GF-D8 (cell line): Measurements from ENCODE around the gene SNX15.

Experiments
- DNase-seq: peaks from one replicate; lab custom pipeline; 2025; lab: John Stamatoyannopoulos, UW

The SNX15 gene

DNA sequence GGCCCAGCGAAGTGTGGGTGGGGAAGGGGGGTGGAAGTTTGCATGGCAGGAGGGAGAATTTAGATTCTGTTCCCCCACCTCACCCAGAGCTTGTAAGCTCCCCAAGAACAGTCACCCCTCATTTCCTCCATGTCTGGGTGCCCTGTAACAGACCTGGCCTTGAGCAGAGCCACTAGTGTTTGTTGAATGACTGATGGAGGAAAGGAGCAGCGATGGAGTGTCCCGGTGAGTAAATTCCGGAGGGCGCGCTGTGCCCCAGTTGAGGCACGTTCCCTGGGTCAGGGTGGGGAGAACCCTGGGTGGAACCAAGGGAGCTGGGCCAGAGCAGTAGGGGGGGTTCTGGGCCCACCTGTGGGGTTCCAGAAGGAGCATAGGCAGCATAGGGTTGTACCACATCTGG lies 30.3 kb downstream of the SNX15 start:
- no peak for DNase-seq

- no peak for DNase-seq
These were observed 30.8 kb downstream of the SNX15 start for GRCh38 chr11:65058012-65058411.

DNA sequence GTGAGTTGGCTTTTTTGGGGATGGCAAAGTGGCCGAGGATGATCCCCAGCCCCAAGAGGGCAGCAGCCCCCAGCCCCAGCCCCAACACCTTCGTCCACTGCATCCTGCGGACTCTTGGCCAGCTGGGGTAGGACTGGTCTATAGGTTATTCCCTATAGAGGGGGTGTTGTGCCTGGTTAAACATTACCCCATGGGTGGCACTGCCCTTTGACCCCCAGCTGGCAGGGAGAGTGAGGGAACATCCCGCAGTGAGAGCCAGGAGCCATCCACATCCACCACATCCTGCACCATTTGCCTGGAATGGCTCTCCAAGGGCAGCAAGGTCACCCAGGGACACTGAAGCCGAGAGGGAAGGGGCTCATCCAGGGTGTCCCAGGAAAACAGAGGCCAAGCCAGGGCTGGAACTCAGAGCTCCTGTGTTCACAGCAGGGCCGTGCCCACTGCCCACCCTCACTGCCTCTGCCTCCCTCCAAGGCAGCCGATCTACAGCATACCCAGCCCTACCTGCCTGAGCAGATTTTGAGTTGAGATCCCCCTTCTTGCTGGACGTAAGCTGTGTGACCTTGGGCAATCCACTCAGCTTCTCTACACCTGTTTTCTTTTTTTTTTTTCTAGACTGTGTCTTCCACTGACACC lies 31.3 kb downstream of the SNX15 start, which contains the start of gene NAALADL1:
Gene NAALADL1, minus strand, starts transcription at position 135 of the 636 bp plus-strand sequence. Its CDS starts 32 bp downstream, at position 103.
- no peak for DNase-seq

DNA sequence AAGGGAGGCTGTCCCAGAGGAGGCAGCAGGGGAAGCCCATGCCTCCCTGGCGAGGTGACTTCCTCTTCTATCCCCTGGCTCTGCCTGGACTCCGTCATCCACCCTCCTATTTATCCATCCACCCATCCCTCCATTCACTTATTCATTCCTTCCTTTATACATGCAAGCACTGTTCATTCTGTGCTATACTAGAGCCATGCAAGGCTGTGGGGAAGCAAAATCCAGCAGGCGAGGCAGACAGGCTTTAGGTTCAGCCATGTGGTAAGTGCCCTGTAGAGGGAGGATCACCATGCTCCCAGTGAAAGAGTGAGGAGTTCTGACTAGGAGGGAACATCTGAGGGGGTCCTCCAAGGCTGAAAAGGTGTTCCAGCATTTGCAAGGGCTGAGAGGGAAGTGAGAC lies 32.3 kb downstream of the SNX15 start:
- DNase-seq: no peak

- no peak for DNase-seq
These were observed 33.0 kb downstream of the SNX15 start for GRCh38 chr11:65059959-65060824.

GRCh38 chr11:65060913-65061408 lies 33.7 kb downstream of the SNX15 start:
- no peak for DNase-seq

GRCh38 chr11:65063532-65063931 lies 36.3 kb downstream of the SNX15 start:
- no peak for DNase-seq

DNA sequence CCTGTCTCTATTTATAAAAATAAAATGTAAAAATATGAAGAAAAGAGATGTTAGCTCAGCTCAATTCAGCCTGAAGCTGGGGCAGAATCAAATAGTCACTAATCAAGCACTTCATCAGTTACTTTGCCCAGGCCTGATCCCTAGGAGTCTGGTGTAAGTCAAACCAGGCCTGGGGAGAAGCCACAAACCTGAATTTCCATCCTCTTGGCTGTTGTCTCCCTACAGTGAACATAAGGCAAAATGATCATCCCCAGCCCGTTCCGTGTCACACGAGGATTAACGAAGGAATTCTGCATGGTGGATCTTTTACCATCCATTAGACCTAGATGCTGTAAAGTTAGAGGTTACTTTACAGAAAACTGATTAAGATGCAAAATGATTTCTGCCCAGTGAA lies 37.6 kb downstream of the SNX15 start:
- DNase-seq: no peak

DNA sequence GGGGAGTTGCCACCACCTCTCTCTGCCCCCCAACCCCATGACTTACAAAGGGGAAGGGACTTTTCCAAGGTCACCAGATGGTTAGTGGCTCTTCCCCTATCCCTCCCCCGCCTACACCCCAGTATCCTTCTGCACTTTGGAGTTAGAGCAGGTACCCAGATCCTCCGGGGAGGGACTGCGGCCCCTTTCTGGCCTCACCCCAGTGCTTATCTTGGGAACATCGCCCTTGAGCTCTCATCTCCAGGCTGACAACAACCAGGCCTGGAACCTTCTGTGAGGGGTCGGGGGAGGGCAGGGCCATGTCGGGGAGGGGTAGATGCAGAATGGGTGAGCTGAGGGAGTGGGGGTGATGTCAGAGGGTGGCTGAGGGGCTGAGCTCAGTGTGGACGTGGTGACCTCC lies 38.6 kb downstream of the SNX15 start:
- no peak for DNase-seq

GRCh38 chr11:65066315-65066714 lies 39.1 kb downstream of the SNX15 start:
- no peak for DNase-seq

GRCh38 chr11:65066805-65067291 lies 39.6 kb downstream of the SNX15 start:
- DNase-seq: no peak

DNA sequence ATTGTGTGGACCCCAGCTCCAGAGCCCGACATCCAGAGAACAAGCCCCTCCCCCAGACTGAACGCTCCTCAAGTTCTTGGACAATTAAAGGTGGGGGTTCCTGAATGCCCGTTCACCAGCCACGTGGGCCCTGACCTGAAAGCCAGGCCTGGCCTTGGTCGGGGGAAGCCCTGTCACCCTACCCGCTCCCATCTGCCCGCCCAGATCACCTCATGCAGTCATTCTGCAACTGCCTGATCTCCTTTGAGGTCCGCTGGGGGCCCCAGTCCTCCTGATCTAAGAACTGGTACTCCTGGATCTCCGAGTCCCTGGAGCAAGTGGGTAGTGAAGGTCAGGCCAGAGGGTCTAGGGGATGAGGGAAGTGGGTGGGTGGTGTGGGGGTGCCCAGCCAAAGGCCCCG lies 40.2 kb downstream of the SNX15 start:
- no peak for DNase-seq

- DNase-seq: peak; percentile 56
These were observed 42.0 kb downstream of the SNX15 start for GRCh38 chr11:65069217-65069616.

GRCh38 chr11:65071907-65072630 lies 44.8 kb downstream of the SNX15 start:
- no peak for DNase-seq

DNA sequence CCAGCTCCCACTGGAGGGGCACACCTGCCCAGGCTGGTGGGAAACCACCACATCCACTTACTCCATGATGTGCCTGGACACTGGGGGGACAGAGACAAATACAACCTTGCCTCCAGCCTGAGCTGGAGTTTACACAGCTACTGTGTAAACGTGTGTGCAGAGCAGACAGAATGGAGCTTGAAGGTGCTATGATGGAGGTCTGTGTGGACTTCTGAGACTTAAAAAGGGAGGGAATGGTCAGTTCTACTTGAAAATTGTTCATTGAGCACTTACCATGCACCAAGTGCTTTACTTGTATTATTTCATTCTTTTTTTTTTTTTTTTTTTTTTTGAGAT lies 45.4 kb downstream of the SNX15 start:
- no peak for DNase-seq

GRCh38 chr11:65077451-65077850 lies 50.2 kb downstream of the SNX15 start:
- no peak for DNase-seq

- no peak for DNase-seq
These were observed 50.9 kb downstream of the SNX15 start for GRCh38 chr11:65078151-65078550.

GRCh38 chr11:65078786-65079342 lies 51.6 kb downstream of the SNX15 start:
- DNase-seq: no peak

DNA sequence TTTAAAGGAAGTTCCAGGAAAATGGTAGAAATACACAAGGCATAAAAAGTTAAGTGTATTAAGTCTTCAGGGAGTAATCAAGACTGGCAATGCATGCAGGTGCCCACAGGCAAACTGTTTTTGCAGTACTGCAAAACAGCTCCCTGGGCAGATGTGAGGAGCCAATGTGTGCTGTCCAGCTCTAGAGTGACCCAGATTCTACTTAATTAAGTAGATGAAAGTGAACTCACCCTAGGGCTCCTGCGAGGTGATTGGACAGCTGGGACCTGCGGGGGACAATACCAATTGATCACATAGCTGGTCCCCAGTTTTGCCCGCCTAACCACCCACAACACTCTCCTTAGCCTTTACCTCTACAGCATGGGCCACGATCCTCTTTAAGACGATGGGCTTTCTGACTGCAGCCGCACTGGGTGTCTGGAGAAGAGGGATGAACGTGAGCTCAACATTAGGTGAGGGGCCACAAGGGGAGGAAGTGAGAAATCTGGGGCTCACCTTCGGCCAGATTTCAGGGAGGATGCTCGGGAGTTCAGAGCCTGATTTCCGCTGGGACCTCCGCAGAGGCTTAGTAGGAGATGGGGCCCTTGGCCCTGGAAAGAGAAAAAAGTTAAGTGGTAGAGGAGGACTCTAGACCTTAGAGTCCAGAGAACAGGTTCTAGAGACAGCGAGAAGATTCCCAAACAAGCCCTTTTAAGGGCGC lies 56.0 kb downstream of the SNX15 start:
- no peak for DNase-seq

- peak; percentile 87 for DNase-seq
These were observed 56.8 kb downstream of the SNX15 start, which contains the start of the genes CDCA5 and ZFPL1 for GRCh38 chr11:65083834-65084597. Gene CDCA5 (minus strand): TSS chr11:65084040. CDS start chr11:65083978, 62 bp downstream. Gene ZFPL1 (plus strand): TSS chr11:65084222. CDS start chr11:65084699, 477 bp downstream.
